Neural cell (in vitro differentiated cells): Measurements from ENCODE around the gene LCAT. TPM values are rescaled to one million over a fixed set of nuclear protein-coding genes. Genes with fewer than 3 reads are reported as not detected.

Experiments
- H2AFZ ChIP-seq: fragments of 200-600, 300-800 bp; sonication (generic), shearing (Covaris generic); 2 replicates; pipeline ENCODE4 v1.6.0; 2014; ENCODE audit warnings: low read depth, mild to moderate bottlenecking, antibody characterized with exemption, low read length, moderate library complexity
- H3F3A ChIP-seq: fragments of 200-600 bp; shearing (Covaris generic); 2 replicates; pipeline ENCODE4 v1.6.1; 2016; ENCODE audit warnings: mild to moderate bottlenecking, moderate library complexity, mixed read lengths, antibody characterized with exemption, low read length; ENCODE audit not compliant: insufficient read depth, poor library complexity, severe bottlenecking
- H3K27ac ChIP-seq: fragments of 200-600, 300-800 bp; sonication (generic), shearing (Covaris generic); 2 replicates; pipeline ENCODE4 v1.5.1; 2014; ENCODE audit warnings: mild to moderate bottlenecking, low read length, moderate library complexity
- H3K27me3 ChIP-seq: fragments of 300-800, 200-600 bp; sonication (generic), shearing (Covaris generic); 2 replicates; pipeline ENCODE4 v1.6.0; 2014; ENCODE audit warnings: mild to moderate bottlenecking, low read depth, low read length, moderate library complexity; ENCODE audit not compliant: insufficient read depth
- H3K36me3 ChIP-seq: fragments of 300-800, 200-600 bp; sonication (generic), shearing (Covaris generic); 2 replicates; pipeline ENCODE4 v1.5.1; 2014; ENCODE audit warnings: mild to moderate bottlenecking, antibody characterized with exemption, low read length, moderate library complexity; ENCODE audit not compliant: insufficient read depth
- H3K4me2 ChIP-seq: fragments of 300-800, 200-600 bp; sonication (generic), shearing (Covaris generic); 2 replicates; pipeline ENCODE4 v1.6.0; 2014; ENCODE audit warnings: mild to moderate bottlenecking, low read length
- H3K4me3 ChIP-seq: fragments of 300-800, 200-600 bp; sonication (generic), shearing (Covaris generic); 2 replicates; pipeline ENCODE4 v1.5.1; 2014; ENCODE audit warnings: mild to moderate bottlenecking, low read length, moderate library complexity
- H3K79me2 ChIP-seq: fragments of 200-600 bp; shearing (Covaris generic); replicated peaks from 2 replicates; pipeline ENCODE4 v1.6.0; 2014; ENCODE audit warnings: mild to moderate bottlenecking, low read length, moderate library complexity; ENCODE audit not compliant: insufficient read depth
- H3K9ac ChIP-seq: fragments of 300-800, 200-600 bp; sonication (generic), shearing (Covaris generic); 2 replicates; pipeline ENCODE4 v1.6.1; 2016; ENCODE audit warnings: mild to moderate bottlenecking, low read length, mixed read lengths
- H3K9me2 ChIP-seq: fragments of 200-600 bp; shearing (Covaris generic); 2 replicates; pipeline ENCODE4 v1.6.1; 2016; ENCODE audit warnings: mild to moderate bottlenecking, low read length, mixed read lengths; ENCODE audit not compliant: insufficient read depth
- H3K9me3 ChIP-seq: fragments of 200-600, 300-800 bp; sonication (generic), shearing (Covaris generic); 2 replicates; pipeline ENCODE4 v1.6.1; 2016; ENCODE audit warnings: mild to moderate bottlenecking, mixed run types, low read length, moderate library complexity, mixed read lengths
- H4K20me1 ChIP-seq: fragments of 200-600 bp; shearing (Covaris generic); 2 replicates; pipeline ENCODE4 v1.6.1; 2016; ENCODE audit warnings: mild to moderate bottlenecking, mixed run types; ENCODE audit not compliant: insufficient read depth
- CTCF ChIP-seq: fragments of 450-650 bp; IDR thresholded peaks from 2 replicates; pipeline ENCODE4 v1.5.1; 2014; ENCODE audit warnings: antibody characterized with exemption, mild to moderate bottlenecking, moderate library complexity; ENCODE audit not compliant: poor library complexity, severe bottlenecking
- EP300 ChIP-seq: fragments of 450-650 bp; conservative IDR thresholded peaks from 2 replicates; pipeline ENCODE4 v1.6.1; 2014; ENCODE audit warnings: antibody characterized with exemption, mild to moderate bottlenecking, moderate library complexity; ENCODE audit not compliant: poor library complexity, severe bottlenecking
- EZH2 ChIP-seq: fragments of 200-600, 300-800 bp; shearing (Covaris generic), sonication (generic); IDR thresholded peaks from 2 replicates; pipeline ENCODE4 v1.6.1; 2014; ENCODE audit warnings: antibody characterized with exemption, low read length, borderline replicate concordance, mild to moderate bottlenecking; ENCODE audit not compliant: insufficient read depth, poor library complexity, severe bottlenecking
- MXI1 ChIP-seq: fragments of 450-650 bp; conservative IDR thresholded peaks from 2 replicates; pipeline ENCODE4 v1.6.1; 2014; ENCODE audit warnings: antibody characterized with exemption, mild to moderate bottlenecking; ENCODE audit not compliant: poor library complexity, severe bottlenecking
- POLR2AphosphoS5 ChIP-seq: IDR thresholded peaks from 2 replicates; pipeline ENCODE4 v1.6.1; 2012
- RAD21 ChIP-seq: fragments of 450-650 bp; conservative IDR thresholded peaks from 2 replicates; pipeline ENCODE4 v1.6.1; 2014; ENCODE audit warnings: antibody characterized with exemption, mild to moderate bottlenecking, moderate library complexity
- REST ChIP-seq: IDR thresholded peaks from 2 replicates; pipeline ENCODE4 v1.6.1; 2012; ENCODE audit warnings: borderline replicate concordance
- SMC3 ChIP-seq: fragments of 450-650 bp; conservative IDR thresholded peaks from 2 replicates; pipeline ENCODE4 v1.6.1; 2014; ENCODE audit warnings: antibody characterized with exemption, mild to moderate bottlenecking, moderate library complexity; ENCODE audit not compliant: poor library complexity
- TAF1 ChIP-seq: IDR thresholded peaks from 2 replicates; pipeline ENCODE4 v1.6.1; 2012; ENCODE audit warnings: low read depth
- polyA plus RNA-seq: library from polyadenylated mRNA; depleted of rRNA; stranded (reverse); fragments of >200 nt; gene quantifications from 2 replicates; pipeline ENCODE4 v1.2.3, GENCODE V29; 2014

LCAT gene
- polyA plus RNA-seq, 1 donor from 2014 or later = 0.32 TPM

- H4K20me1 ChIP-seq = no peaks in the 10 kb centered on the region
- no peak for TF ChIP-seq POLR2AphosphoS5
- TF ChIP-seq RAD21 = no peak
- H2AFZ ChIP-seq = no peak overlapping the region
Observed at GRCh38 chr16:67987460-67988160, 43.7 kb upstream of the LCAT start.

GRCh38 chr16:67986949-67987348 lies 43.0 kb upstream of the LCAT start:
- H3K4me2 ChIP-seq = no peak overlapping the region
- no peaks in the 10 kb centered on the region for H3K36me3 ChIP-seq
- H3K27ac ChIP-seq = no peak overlapping the region

More at GRCh38 chr16:67987460-67988160, 43.7 kb upstream of the LCAT start:
- Histone ChIP-seq H3K79me2 (no peaks in the 10 kb centered on the region), H3K4me2 (no peak overlapping the region), H3K4me3 (no peak overlapping the region), H3K27ac (no peak overlapping the region), H3K9me3 (no peaks in the 10 kb centered on the region), H3K36me3 (no peaks in the 10 kb centered on the region), H3K9me2 (no peaks in the 10 kb centered on the region), H3K9ac (no peak overlapping the region), H3K27me3 (no peaks in the 10 kb centered on the region), H3F3A (no peaks in the 10 kb centered on the region)

More at GRCh38 chr16:67986949-67987348, 43.0 kb upstream of the LCAT start:
- no peaks in the 10 kb centered on the region for H3K79me2 ChIP-seq
- no peaks in the 10 kb centered on the region for H3K27me3 ChIP-seq
- no peaks in the 10 kb centered on the region for H3K9me2 ChIP-seq
- no peak overlapping the region for H2AFZ ChIP-seq
- H4K20me1 ChIP-seq = no peaks in the 10 kb centered on the region
- H3K9ac ChIP-seq = no peak overlapping the region
- H3K9me3 ChIP-seq = no peaks in the 10 kb centered on the region
- no peaks in the 10 kb centered on the region for H3F3A ChIP-seq
- TF ChIP-seq REST (no peak), EZH2 (no peak), CTCF (no peak), TAF1 (no peak), MXI1 (no peak), SMC3 (no peak), POLR2AphosphoS5 (no peak), RAD21 (no peak), EP300 (no peak)
- no peak overlapping the region for H3K4me3 ChIP-seq
